Hepatocyte (in vitro differentiated cells): ENCODE measurements around the gene THUMPD2. TPM values are rescaled to one million over a fixed set of nuclear protein-coding genes. Genes with fewer than 3 reads are reported as not detected.

Source experiments
- DNase-seq: peaks from one replicate; pipeline ENCODE4 v3.0.0-alpha.2; 2016; ENCODE audit warnings: low spot score
- H2AFZ ChIP-seq: fragments of 200-600 bp; sonication (generic); 2 replicates; pipeline ENCODE4 v1.6.0; 2016; ENCODE audit warnings: antibody characterized with exemption, mild to moderate bottlenecking
- H3K27ac ChIP-seq: fragments of 200-600 bp; sonication (generic); 2 replicates; pipeline ENCODE4 v1.5.1; 2016; ENCODE audit warnings: mild to moderate bottlenecking
- H3K27me3 ChIP-seq: fragments of 200-600 bp; sonication (generic); 2 replicates; pipeline ENCODE4 v1.6.1; 2016
- H3K36me3 ChIP-seq: fragments of 200-600 bp; sonication (generic); replicated peaks from 2 replicates; pipeline ENCODE4 v1.5.1; 2016; ENCODE audit warnings: low read depth; ENCODE audit not compliant: insufficient read depth
- H3K4me1 ChIP-seq: fragments of 200-600 bp; sonication (generic); 2 replicates; pipeline ENCODE4 v1.5.1; 2016; ENCODE audit warnings: mild to moderate bottlenecking, moderate library complexity; ENCODE audit not compliant: insufficient read depth
- H3K4me2 ChIP-seq: fragments of 200-600 bp; sonication (generic); 2 replicates; pipeline ENCODE4 v1.6.0; 2016
- H3K4me3 ChIP-seq: fragments of 200-600 bp; sonication (generic); 2 replicates; pipeline ENCODE4 v1.5.1; 2016; ENCODE audit warnings: mild to moderate bottlenecking
- H3K79me2 ChIP-seq: fragments of 200-600 bp; sonication (generic); 2 replicates; pipeline ENCODE4 v1.6.0; 2017; ENCODE audit warnings: mild to moderate bottlenecking
- H3K9me2 ChIP-seq: fragments of 200-600 bp; sonication (generic); replicated peaks from 2 replicates; pipeline ENCODE4 v1.6.0; 2017; ENCODE audit warnings: mild to moderate bottlenecking; ENCODE audit not compliant: insufficient read depth
- H3K9me3 ChIP-seq: fragments of 200-600 bp; sonication (generic); 2 replicates; pipeline ENCODE4 v1.5.1; 2016; ENCODE audit warnings: low read depth, mild to moderate bottlenecking
- H4K20me1 ChIP-seq: fragments of 200-600 bp; sonication (generic); 2 replicates; pipeline ENCODE4 v1.6.0; 2016; ENCODE audit warnings: mild to moderate bottlenecking; ENCODE audit not compliant: insufficient read depth, poor library complexity, severe bottlenecking
- CTCF ChIP-seq: fragments of 200-600 bp; sonication (generic); IDR thresholded peaks from 2 replicates; pipeline ENCODE4 v1.5.1; 2016; ENCODE audit warnings: antibody characterized with exemption, mild to moderate bottlenecking; ENCODE audit not compliant: poor library complexity
- EZH2 ChIP-seq: fragments of 200-600 bp; sonication (generic); IDR thresholded peaks from 2 replicates; pipeline ENCODE4 v1.6.1; 2016; ENCODE audit warnings: antibody characterized with exemption, mild to moderate bottlenecking, borderline replicate concordance
- EZH2phosphoT487 ChIP-seq: fragments of 200-600 bp; sonication (generic); IDR thresholded peaks from one replicate; pipeline ENCODE4 v1.6.1; 2018; ENCODE audit warnings: antibody characterized with exemption, mild to moderate bottlenecking, low read depth, moderate library complexity; ENCODE audit not compliant: unreplicated experiment, severe bottlenecking
- WGBS: methylation state at CpG from one replicate; pipeline ENCODE4 v1.1.6; 2016; ENCODE audit warnings: low lambda C conversion rate; ENCODE audit errors: missing lambda C conversion rate; 5-methylcytosine and 5-hydroxymethylcytosine counted together
- polyA plus RNA-seq: library from polyadenylated mRNA; unstranded; fragments of >200 nt; fragmentation: Nextera tagmentation; extraction: Ambion mirVana; gene quantifications from 2 replicates; pipeline ENCODE4 v1.2.1, GENCODE V29; 2016
- total RNA-seq: library from RNA; depleted of rRNA; stranded (reverse); fragments of >200 nt; gene quantifications from 2 replicates; pipeline ENCODE4 v1.2.3, GENCODE V29; 2014

The THUMPD2 gene
- total and polyA plus RNA-seq, 2 experiments from 2014 or later = 6.5 to 12.8 TPM

- Histone ChIP-seq H3K36me3 (no peaks in the 10 kb centered on the region), H3K9me2 (no peaks in the 10 kb centered on the region), H3K79me2 (no peaks in the 10 kb centered on the region), H3K4me1 (no peaks in the 10 kb centered on the region), H3K27me3 (no peaks in the 10 kb centered on the region), H3K4me2 (no peak overlapping the region), H3K4me3 (no peak overlapping the region), H4K20me1 (no peaks in the 10 kb centered on the region), H3K9me3 (no peaks in the 10 kb centered on the region), H2AFZ (no peak overlapping the region), H3K27ac (no peak overlapping the region)
- no peak for DNase-seq
- TF ChIP-seq CTCF = no peak
- no peak for TF ChIP-seq EZH2
- no peak for TF ChIP-seq EZH2phosphoT487
- WGBS = 86% methylated on average over 1 of the region's 1 CpG
These were observed 85.8 kb downstream of the THUMPD2 start for GRCh38 chr2:39693245-39693644.

GRCh38 chr2:39689876-39690275 is 89.2 kb downstream of the THUMPD2 start:
- TF ChIP-seq EZH2 (no peak), CTCF (no peak), EZH2phosphoT487 (no peak)
- no peak overlapping the region for H3K27ac ChIP-seq
- H3K4me2 ChIP-seq = no peak overlapping the region
- H3K4me3 ChIP-seq = no peak overlapping the region
- H3K27me3 ChIP-seq = no peaks in the 10 kb centered on the region
- DNase-seq = no peak
- H4K20me1 ChIP-seq = no peaks in the 10 kb centered on the region
- no peaks in the 10 kb centered on the region for H3K9me3 ChIP-seq
- H3K36me3 ChIP-seq = no peaks in the 10 kb centered on the region
- no peaks in the 10 kb centered on the region for H3K9me2 ChIP-seq
- 81% methylated on average over 6 of the region's 6 CpGs for WGBS
- no peaks in the 10 kb centered on the region for H3K4me1 ChIP-seq
- H2AFZ ChIP-seq = no peak overlapping the region
- H3K79me2 ChIP-seq = no peaks in the 10 kb centered on the region

- H3K36me3 ChIP-seq = no peaks in the 10 kb centered on the region
- no peaks in the 10 kb centered on the region for H3K9me2 ChIP-seq
- H3K4me2 ChIP-seq = no peak overlapping the region
- H3K27ac ChIP-seq = no peak overlapping the region
- no peaks in the 10 kb centered on the region for H3K9me3 ChIP-seq
- no peaks in the 10 kb centered on the region for H3K27me3 ChIP-seq
- TF ChIP-seq EZH2phosphoT487 = no peak
- no peak for TF ChIP-seq EZH2
- WGBS = 100% methylated on average over 1 of the region's 1 CpG
- no peak for DNase-seq
- H2AFZ ChIP-seq = no peak overlapping the region
- no peaks in the 10 kb centered on the region for H3K79me2 ChIP-seq
- H3K4me1 ChIP-seq = no peaks in the 10 kb centered on the region
- no peaks in the 10 kb centered on the region for H4K20me1 ChIP-seq
- no peak overlapping the region for H3K4me3 ChIP-seq
These were observed 89.7 kb downstream of the THUMPD2 start for GRCh38 chr2:39689272-39689841.

GRCh38 chr2:39688181-39688580 is 90.9 kb downstream of the THUMPD2 start:
- H3K4me3 ChIP-seq = no peak overlapping the region
- TF ChIP-seq EZH2phosphoT487 (no peak), CTCF (no peak), EZH2 (no peak)
- no peaks in the 10 kb centered on the region for H3K9me3 ChIP-seq
- no peaks in the 10 kb centered on the region for H3K9me2 ChIP-seq
- no peaks in the 10 kb centered on the region for H3K36me3 ChIP-seq
- no peak overlapping the region for H3K4me2 ChIP-seq
- 33% methylated on average over 2 of the region's 2 CpGs for WGBS
- H4K20me1 ChIP-seq = no peaks in the 10 kb centered on the region
- H3K4me1 ChIP-seq = no peaks in the 10 kb centered on the region
- no peak overlapping the region for H3K27ac ChIP-seq
- DNase-seq = no peak
- H3K27me3 ChIP-seq = no peaks in the 10 kb centered on the region
- no peaks in the 10 kb centered on the region for H3K79me2 ChIP-seq
- H2AFZ ChIP-seq = no peak overlapping the region
